HCT116 (cell line): ENCODE data around the gene MN1.

ENCODE experiments used
- CBX3 ChIP-seq: IDR thresholded peaks from 2 replicates; pipeline ENCODE4 v1.6.1; 2012; ENCODE audit warnings: low read depth
- POLR2A ChIP-seq: IDR thresholded peaks from 2 replicates; pipeline ENCODE4 v1.7.0; 2011; ENCODE audit warnings: borderline replicate concordance; ENCODE audit not compliant: insufficient read depth, insufficient read length; ENCODE audit errors: extremely low read depth
- POLR2AphosphoS5 ChIP-seq: IDR thresholded peaks from 2 replicates; pipeline ENCODE4 v1.6.1; 2011; ENCODE audit warnings: mild to moderate bottlenecking, low read depth, low read length, moderate library complexity
- YY1 ChIP-seq: IDR thresholded peaks from 2 replicates; pipeline ENCODE4 v1.6.1; 2011; ENCODE audit warnings: low read length, low read depth, moderate library complexity, mild to moderate bottlenecking; ENCODE audit not compliant: insufficient replicate concordance; ENCODE audit errors: extremely low read depth
- ZFX ChIP-seq: fragments of 450-650 bp; IDR thresholded peaks from 2 replicates; pipeline ENCODE4 v1.6.1; 2017
- TF ChIP-seq, protein P1 (sequence below), 3 experiments: fragments of 200-600 bp in 1 of 3; sonication (generic) in 1 of 3; IDR thresholded peaks in 2 of 3; conservative IDR thresholded peaks in 1 of 3; 2 replicates each; pipeline ENCODE4 v1.5.1; 2012 to 2017; ENCODE audit warnings: low read depth in 2 of 3, low read length in 2 of 3, antibody characterized with exemption in 1 of 3, borderline replicate concordance in 1 of 3, control low read depth in 1 of 3, mild to moderate bottlenecking in 1 of 3, mixed read lengths in 1 of 3, mixed run types in 1 of 3, moderate library complexity in 1 of 3; ENCODE audit not compliant: insufficient read depth in 1 of 3
- TF ChIP-seq, protein P2 (sequence below): IDR thresholded peaks from 2 replicates; pipeline ENCODE4 v1.6.1; 2012

DNA sequence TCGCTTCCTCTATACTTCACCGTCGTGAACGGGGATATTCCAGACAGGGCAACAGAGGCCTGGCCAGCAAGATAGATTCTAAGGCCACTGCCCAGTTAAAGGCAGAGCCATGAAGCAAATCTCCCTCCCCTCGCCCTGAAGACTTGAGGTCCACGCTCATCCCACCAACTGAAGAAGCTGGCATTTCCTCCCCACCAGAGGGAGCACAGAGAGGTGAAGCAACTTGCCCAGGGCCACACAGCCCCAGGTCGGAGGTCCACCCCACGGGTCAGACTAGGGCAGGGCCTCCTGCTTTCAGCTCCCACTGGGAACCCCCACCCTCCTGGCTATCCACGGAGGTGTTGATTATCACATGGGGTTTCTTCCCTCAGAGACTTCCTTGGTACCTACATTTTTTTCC lies 27.4 kb downstream of the MN1 start:
- no peak for TF ChIP-seq POLR2A
- no peak for TF ChIP-seq YY1
- no peak for TF ChIP-seq ZFX
- TF ChIP-seq, protein P1, sequence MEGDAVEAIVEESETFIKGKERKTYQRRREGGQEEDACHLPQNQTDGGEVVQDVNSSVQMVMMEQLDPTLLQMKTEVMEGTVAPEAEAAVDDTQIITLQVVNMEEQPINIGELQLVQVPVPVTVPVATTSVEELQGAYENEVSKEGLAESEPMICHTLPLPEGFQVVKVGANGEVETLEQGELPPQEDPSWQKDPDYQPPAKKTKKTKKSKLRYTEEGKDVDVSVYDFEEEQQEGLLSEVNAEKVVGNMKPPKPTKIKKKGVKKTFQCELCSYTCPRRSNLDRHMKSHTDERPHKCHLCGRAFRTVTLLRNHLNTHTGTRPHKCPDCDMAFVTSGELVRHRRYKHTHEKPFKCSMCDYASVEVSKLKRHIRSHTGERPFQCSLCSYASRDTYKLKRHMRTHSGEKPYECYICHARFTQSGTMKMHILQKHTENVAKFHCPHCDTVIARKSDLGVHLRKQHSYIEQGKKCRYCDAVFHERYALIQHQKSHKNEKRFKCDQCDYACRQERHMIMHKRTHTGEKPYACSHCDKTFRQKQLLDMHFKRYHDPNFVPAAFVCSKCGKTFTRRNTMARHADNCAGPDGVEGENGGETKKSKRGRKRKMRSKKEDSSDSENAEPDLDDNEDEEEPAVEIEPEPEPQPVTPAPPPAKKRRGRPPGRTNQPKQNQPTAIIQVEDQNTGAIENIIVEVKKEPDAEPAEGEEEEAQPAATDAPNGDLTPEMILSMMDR (IDR thresholded peaks at IDR 0.05 in 2 of 3, conservative IDR thresholded peaks at IDR 0.05 in 1 of 3; ENCODE audit: borderline replicate concordance in 1 of 3, insufficient read depth in 1 of 3, low read depth in 2 of 3, low read length in 2 of 3) = no peak
- TF ChIP-seq POLR2AphosphoS5 = no peak
- TF ChIP-seq, protein P2, sequence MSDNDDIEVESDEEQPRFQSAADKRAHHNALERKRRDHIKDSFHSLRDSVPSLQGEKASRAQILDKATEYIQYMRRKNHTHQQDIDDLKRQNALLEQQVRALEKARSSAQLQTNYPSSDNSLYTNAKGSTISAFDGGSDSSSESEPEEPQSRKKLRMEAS = no peak
- TF ChIP-seq CBX3 = no peak
